ENCODE results near the gene FAM153A. TPM values are rescaled to one million over a fixed set of nuclear protein-coding genes. Genes with fewer than 3 reads are reported as not detected.
"Not testable (repeated sequence)": the region's sequence is repeated elsewhere in the genome, so short reads cannot be mapped to it uniquely, and the experiment has no call there.

FAM153A gene
- total RNA-seq, 1 experiment from 2014 or later: 1.2 TPM

DNA sequence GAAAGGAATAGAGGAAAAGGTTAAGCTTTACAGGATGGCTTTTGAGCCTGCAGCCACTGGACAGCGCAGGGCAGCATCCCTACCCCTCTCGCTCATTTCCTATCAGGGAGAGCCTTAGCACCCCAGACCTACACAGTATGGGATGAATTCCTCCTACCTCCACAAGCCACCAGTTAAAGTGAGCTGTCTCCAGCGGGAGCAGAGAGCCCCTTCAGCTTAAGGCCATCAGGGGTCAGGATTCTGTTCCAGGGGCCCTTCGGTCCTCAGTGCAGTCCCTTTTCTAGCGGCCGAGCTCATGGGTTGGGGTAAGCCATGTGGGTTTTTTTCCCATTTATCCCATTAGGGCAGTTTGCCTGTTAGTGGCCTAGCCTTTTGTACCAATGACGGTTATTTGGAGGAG is 89.7 kb downstream of the FAM153A start:
- DNase-seq, H3K4me3 Mint-ChIP-seq, H3K4me1 Mint-ChIP-seq: not testable (repeated sequence)

DNA sequence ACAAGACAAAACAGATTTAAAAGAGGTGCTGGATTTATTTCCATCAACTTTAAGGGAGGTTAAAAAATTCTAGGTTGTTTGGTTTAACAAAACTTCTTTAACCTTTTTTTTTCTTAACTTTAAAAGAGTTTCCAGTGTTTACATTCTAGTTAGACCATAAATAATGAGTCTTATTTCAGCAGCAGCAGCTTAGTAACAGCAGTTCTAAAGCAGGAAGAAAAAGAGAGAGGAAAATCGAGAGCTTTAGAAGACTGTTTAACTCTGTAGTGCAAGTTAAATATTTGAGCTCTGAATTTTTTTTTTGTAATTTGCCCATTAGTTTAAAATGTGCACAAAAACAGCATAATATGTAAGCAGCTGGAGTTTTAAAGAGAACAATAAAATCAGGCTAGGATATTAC is 90.2 kb downstream of the FAM153A start:
- H2BK15ac ChIP-seq (ENCODE audit: low read depth, low read length); H3K18ac ChIP-seq (ENCODE audit: insufficient read length, low read depth, low read length); H3K4me1 ChIP-seq (ENCODE audit: insufficient read depth, low read length); H4K91ac ChIP-seq (ENCODE audit: insufficient read length, low read depth, low read length); H3K27me3 ChIP-seq (ENCODE audit: insufficient read depth, low read length); H2BK12ac ChIP-seq (ENCODE audit: insufficient read length, low read depth, low read length); H4K20me1 ChIP-seq (ENCODE audit: control insufficient read depth, insufficient read depth, insufficient read length); H2BK5ac ChIP-seq (ENCODE audit: insufficient read length, low read length); H3K23ac ChIP-seq (ENCODE audit: insufficient read length, low read depth, low read length); DNase-seq; H3K36me3 Mint-ChIP-seq (ENCODE audit: insufficient read depth in 1 of 3, low read depth in 3 of 3); H3K27me3 Mint-ChIP-seq (ENCODE audit: low read depth); H3K56ac ChIP-seq (ENCODE audit: insufficient read length, low read depth, low read length); H3K79me1 ChIP-seq (ENCODE audit: insufficient read depth, low read depth, low read length, poor library complexity, severe bottlenecking); H4K5ac ChIP-seq (ENCODE audit: insufficient read length, low read depth, low read length); H2BK20ac ChIP-seq (ENCODE audit: low read depth, low read length, poor library complexity, severe bottlenecking); H3K4me2 ChIP-seq (ENCODE audit: insufficient read depth, insufficient read length, low read length); H3K9me3 Mint-ChIP-seq; H3K14ac ChIP-seq (ENCODE audit: insufficient read depth, low read length); H3K9me3 ChIP-seq (ENCODE audit: control insufficient read depth, low read depth, low read length); H2BK120ac ChIP-seq (ENCODE audit: low read depth, low read length, poor library complexity, severe bottlenecking); H3K23me2 ChIP-seq (ENCODE audit: insufficient read length, low read depth, low read length, poor library complexity, severe bottlenecking); H3K27ac Mint-ChIP-seq; H3K4me1 Mint-ChIP-seq; H3K4ac ChIP-seq (ENCODE audit: low read depth, low read length); H4K8ac ChIP-seq (replicated peaks; ENCODE audit: insufficient read length, low read depth, low read length); H2AFZ ChIP-seq (ENCODE audit: low read length); H3K4me3 Mint-ChIP-seq; H3K79me2 ChIP-seq (ENCODE audit: insufficient read depth, low read length); H3T11ph ChIP-seq (ENCODE audit: low read length); H3K27ac ChIP-seq (ENCODE audit: insufficient read length, low read depth, low read length); H2AK5ac ChIP-seq (ENCODE audit: insufficient read length, low read length); H3K9ac ChIP-seq (ENCODE audit: extremely low read depth, insufficient read length, low read length): not testable (repeated sequence)
- no CpG with 5 or more reads among the region's 1 CpG for WGBS (ENCODE audit: extremely low coverage, insufficient read length, low lambda C conversion rate)

More for the DNA sequence above, 89.7 kb downstream of the FAM153A start:
- not testable (repeated sequence) for H2BK12ac ChIP-seq (ENCODE audit: insufficient read length, low read depth, low read length); H2AK5ac ChIP-seq (ENCODE audit: insufficient read length, low read length); H3K79me1 ChIP-seq (ENCODE audit: insufficient read depth, low read depth, low read length, poor library complexity, severe bottlenecking); H3K9me3 ChIP-seq (ENCODE audit: control insufficient read depth, low read depth, low read length); H3K27me3 ChIP-seq (ENCODE audit: insufficient read depth, low read length); H3K56ac ChIP-seq (ENCODE audit: insufficient read length, low read depth, low read length); H2BK5ac ChIP-seq (ENCODE audit: insufficient read length, low read length); H3K18ac ChIP-seq (ENCODE audit: insufficient read length, low read depth, low read length); H4K8ac ChIP-seq (replicated peaks; ENCODE audit: insufficient read length, low read depth, low read length); H4K5ac ChIP-seq (ENCODE audit: insufficient read length, low read depth, low read length); H3K4me1 ChIP-seq (ENCODE audit: insufficient read depth, low read length); H4K20me1 ChIP-seq (ENCODE audit: control insufficient read depth, insufficient read depth, insufficient read length); H3K4ac ChIP-seq (ENCODE audit: low read depth, low read length); H2BK120ac ChIP-seq (ENCODE audit: low read depth, low read length, poor library complexity, severe bottlenecking); H3T11ph ChIP-seq (ENCODE audit: low read length); H3K27me3 Mint-ChIP-seq (ENCODE audit: low read depth); H2AFZ ChIP-seq (ENCODE audit: low read length); H3K36me3 Mint-ChIP-seq (ENCODE audit: insufficient read depth in 1 of 3, low read depth in 3 of 3); H3K79me2 ChIP-seq (ENCODE audit: insufficient read depth, low read length); H3K27ac ChIP-seq (ENCODE audit: insufficient read length, low read depth, low read length); H3K4me2 ChIP-seq (ENCODE audit: insufficient read depth, insufficient read length, low read length); H2BK15ac ChIP-seq (ENCODE audit: low read depth, low read length); H3K23me2 ChIP-seq (ENCODE audit: insufficient read length, low read depth, low read length, poor library complexity, severe bottlenecking); H3K27ac Mint-ChIP-seq; H2BK20ac ChIP-seq (ENCODE audit: low read depth, low read length, poor library complexity, severe bottlenecking); H3K9ac ChIP-seq (ENCODE audit: extremely low read depth, insufficient read length, low read length); H3K14ac ChIP-seq (ENCODE audit: insufficient read depth, low read length); H3K23ac ChIP-seq (ENCODE audit: insufficient read length, low read depth, low read length); H4K91ac ChIP-seq (ENCODE audit: insufficient read length, low read depth, low read length); H3K9me3 Mint-ChIP-seq
- no CpG with 5 or more reads among the region's 7 CpGs for WGBS (ENCODE audit: extremely low coverage, insufficient read length, low lambda C conversion rate)

Data from H9 (cell line).